ENCODE measurements around the gene THSD7B. TPM values are rescaled to one million over a fixed set of nuclear protein-coding genes. Genes with fewer than 3 reads are reported as not detected.

Gene THSD7B
- total and polyA plus RNA-seq, 2 of the 8 experiments (the other 6 are each of a cell fraction or from before 2014, with no cell fraction given), result 0.60 to 2.9 TPM

DNA sequence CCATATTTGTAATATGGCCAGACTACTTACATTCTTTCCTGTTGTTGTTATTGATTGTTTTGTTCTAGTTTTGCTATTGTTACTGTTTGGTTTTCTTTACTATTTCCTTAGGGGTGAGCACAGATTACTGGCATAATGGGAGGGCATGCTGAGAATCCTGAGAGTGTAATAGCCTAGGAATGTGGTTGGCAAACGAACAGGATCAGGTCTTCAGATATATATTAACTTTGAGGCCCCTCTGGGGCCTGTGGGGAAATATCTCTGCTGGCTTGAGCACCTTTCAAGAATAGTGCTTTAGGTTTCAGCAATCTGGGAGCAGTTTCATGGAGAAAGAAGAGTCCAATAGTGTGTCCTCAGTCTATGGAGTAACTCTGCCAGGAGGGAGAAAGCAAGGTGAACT lies 144.4 kb downstream of the THSD7B start:
- no peak overlapping the region for H2BK5ac ChIP-seq (ENCODE audit: low read depth, low read length)
- H3K4me1 ChIP-seq (replicated peaks in 1 of 4; ENCODE audit: control insufficient read depth in 3 of 4, insufficient read depth in 4 of 4, low read length in 3 of 4), result peaks cover 0 to 3% (median 0%) of the 10 kb centered on the region in 4 experiments; a peak in 1 of 7 replicates
- no peak overlapping the region for H4K5ac ChIP-seq (ENCODE audit: insufficient read length, low read depth, low read length)
- no peak overlapping the region for H2BK20ac ChIP-seq (ENCODE audit: low read length)
- H4K20me1 ChIP-seq (replicated peaks in 1 of 2; ENCODE audit: control insufficient read depth in 1 of 2, insufficient read depth in 2 of 2, low read length in 2 of 2), result no peaks in the 10 kb centered on the region
- H3K79me2 ChIP-seq (ENCODE audit: control insufficient read depth in 1 of 2, insufficient read depth in 2 of 2, low read length in 2 of 2), result no peaks in the 10 kb centered on the region
- no peak overlapping the region for H3K27ac ChIP-seq (ENCODE audit: low read depth, low read length)
- no peaks in the 10 kb centered on the region for H3K9me3 ChIP-seq (ENCODE audit: insufficient read depth in 2 of 2, low read depth in 1 of 2, low read length in 1 of 2)
- no peak for FAIRE-seq
- H3K4me3 ChIP-seq (ENCODE audit: extremely low read depth in 1 of 4, insufficient read depth in 2 of 4, low read depth in 3 of 4, low read length in 4 of 4), result no peak overlapping the region
- no peak overlapping the region for H3K56ac ChIP-seq (replicated peaks; ENCODE audit: insufficient read length, low read depth, low read length)
- H4K8ac ChIP-seq (ENCODE audit: extremely low read depth, insufficient read depth, low read length), result no peak overlapping the region
- no peak overlapping the region for H2AK5ac ChIP-seq (ENCODE audit: low read depth, low read length)
- CTCF ChIA-PET (ENCODE audit: partially characterized antibody), result interaction anchor here (1.2 kb wide), 1 partner anchor 113 kb away, joined by 3 read pairs; no protein-coding TSS in a partner anchor
- H3K4ac ChIP-seq (replicated peaks; ENCODE audit: insufficient read length, low read depth, low read length), result no peak overlapping the region
- POLR2A ChIA-PET (ENCODE audit: partially characterized antibody), result no interaction called here
- no peaks in the 10 kb centered on the region for H3K23me2 ChIP-seq (ENCODE audit: low read depth, low read length)
- no peaks in the 10 kb centered on the region for H3K36me3 ChIP-seq (ENCODE audit: control insufficient read depth in 2 of 4, insufficient read depth in 4 of 4, low read length in 3 of 4)
- TF ChIP-seq PHF8 (conservative IDR thresholded peaks at IDR 0.05; ENCODE audit: low read depth, low read length), result no peak
- 0 out of 2 replicates have a peak, but pooled peaks have one; percentile 4 for TF ChIP-seq TEAD4 (IDR thresholded peaks at IDR 0.05; ENCODE audit: low read depth, low read length)
- H3K4me2 ChIP-seq (ENCODE audit: insufficient read depth in 1 of 2, low read depth in 2 of 2, low read length in 2 of 2), result no peak overlapping the region
- H2BK15ac ChIP-seq (ENCODE audit: low read length), result no peak overlapping the region
- no peak for DNase-seq (ENCODE audit: low read depth in 1 of 2, low spot score in 2 of 2)
- no peaks in the 10 kb centered on the region for H3K79me1 ChIP-seq (ENCODE audit: low read depth, low read length)
- H2AFZ ChIP-seq (ENCODE audit: low read length), result peak overlapping the region; percentile 34; the same call in 1 of the 2 replicates
- H2BK120ac ChIP-seq (replicated peaks; ENCODE audit: low read depth, low read length), result no peak overlapping the region
- no peak overlapping the region for H2BK12ac ChIP-seq (ENCODE audit: low read depth, low read length)
- no peak overlapping the region for H3K9ac ChIP-seq (replicated peaks in 1 of 4; ENCODE audit: extremely low read depth in 1 of 4, low read depth in 3 of 4, low read length in 3 of 4)
- no peak overlapping the region for H3K18ac ChIP-seq (ENCODE audit: extremely low read depth, low read length)
- no peak overlapping the region for H4K91ac ChIP-seq (replicated peaks; ENCODE audit: insufficient read length, low read length)
- 59% methylated on average over 1 of the region's 1 CpG; no CpG with 5 or more reads in 1 of the 2 experiments for WGBS, 2 experiments (ENCODE audit: extremely low coverage in 1 of 2, insufficient coverage in 1 of 2, insufficient read length in 1 of 2, insufficient replicate concordance in 2 of 2, low coverage in 1 of 2, low lambda C conversion rate in 2 of 2, missing lambda C conversion rate in 1 of 2)
- no peak overlapping the region for H3K23ac ChIP-seq (ENCODE audit: insufficient read length)
- H3K14ac ChIP-seq (ENCODE audit: insufficient read length), result no peak overlapping the region
- no peaks in the 10 kb centered on the region for H3K27me3 ChIP-seq (replicated peaks in 1 of 4; ENCODE audit: control insufficient read depth in 3 of 4, extremely low read depth in 1 of 4, insufficient read depth in 3 of 4, low read length in 3 of 4)
